Central memory CD4-positive, alpha-beta T cell (primary cell): ENCODE results near the gene C5orf15.
"Not testable (repeated sequence)": the region's sequence is repeated elsewhere in the genome, so short reads cannot be mapped to it uniquely, and the experiment has no call there.

Source experiments
- DNase-seq: peaks from one replicate; pipeline ENCODE4 v3.0.0; 2022

The C5orf15 gene

GRCh38 chr5:133994297-133994989, 26.0 kb upstream of the C5orf15 start:
- no peak for DNase-seq

GRCh38 chr5:133993185-133993936, 24.9 kb upstream of the C5orf15 start:
- no peak for DNase-seq

- DNase-seq, result no peak
These were observed 24.2 kb upstream of the C5orf15 start for GRCh38 chr5:133992429-133993155.

- no peak for DNase-seq
These were observed 22.9 kb upstream of the C5orf15 start for GRCh38 chr5:133991171-133991910.

- DNase-seq, result no peak
These were observed 22.0 kb upstream of the C5orf15 start for GRCh38 chr5:133990396-133990795.

GRCh38 chr5:133985540-133986180, 17.2 kb upstream of the C5orf15 start:
- DNase-seq, result no peak

GRCh38 chr5:133983674-133984073, 15.2 kb upstream of the C5orf15 start:
- no peak for DNase-seq

- no peak for DNase-seq
These were observed 13.3 kb upstream of the C5orf15 start for GRCh38 chr5:133981714-133982113.

- no peak for DNase-seq
These were observed 12.2 kb upstream of the C5orf15 start for GRCh38 chr5:133980652-133981051.

- DNase-seq, result no peak
These were observed 10.5 kb upstream of the C5orf15 start for GRCh38 chr5:133978943-133979342.

GRCh38 chr5:133977858-133978257, 9.4 kb upstream of the C5orf15 start:
- no peak for DNase-seq

GRCh38 chr5:133977161-133977787, 8.8 kb upstream of the C5orf15 start:
- no peak for DNase-seq

- not testable (repeated sequence) for DNase-seq
These were observed 7.1 kb upstream of the C5orf15 start for GRCh38 chr5:133975546-133975945.

- no peak for DNase-seq
These were observed 5.7 kb upstream of the C5orf15 start for GRCh38 chr5:133974142-133974541.

GRCh38 chr5:133970325-133970909, 2.0 kb upstream of the C5orf15 start:
- no peak for DNase-seq

GRCh38 chr5:133969654-133970324, 1.4 kb upstream of the C5orf15 start:
- no peak for DNase-seq

GRCh38 chr5:133967698-133968203, 674 bp downstream of the C5orf15 start:
- peak; percentile 5 for DNase-seq

- DNase-seq, result no peak
These were observed 1.3 kb downstream of the C5orf15 start for GRCh38 chr5:133967124-133967523.

GRCh38 chr5:133966090-133966489, 2.3 kb downstream of the C5orf15 start:
- DNase-seq, result no peak

- DNase-seq, result no peak
These were observed 4.8 kb downstream of the C5orf15 start for GRCh38 chr5:133963493-133964128.
